HG03159 (cell line): ENCODE measurements around the gene CLSTN2.

Experiments
- ATAC-seq: cut with Tn5 transposase; IDR thresholded peaks from one replicate; pipeline ENCODE4 v1.9.1; 2021; ENCODE audit warnings: mild to moderate bottlenecking, moderate library complexity; ENCODE audit not compliant: unreplicated experiment

The CLSTN2 gene

GRCh38 chr3:140319739-140320138 is 384.8 kb downstream of the CLSTN2 start:
- ATAC-seq, result no peak

DNA sequence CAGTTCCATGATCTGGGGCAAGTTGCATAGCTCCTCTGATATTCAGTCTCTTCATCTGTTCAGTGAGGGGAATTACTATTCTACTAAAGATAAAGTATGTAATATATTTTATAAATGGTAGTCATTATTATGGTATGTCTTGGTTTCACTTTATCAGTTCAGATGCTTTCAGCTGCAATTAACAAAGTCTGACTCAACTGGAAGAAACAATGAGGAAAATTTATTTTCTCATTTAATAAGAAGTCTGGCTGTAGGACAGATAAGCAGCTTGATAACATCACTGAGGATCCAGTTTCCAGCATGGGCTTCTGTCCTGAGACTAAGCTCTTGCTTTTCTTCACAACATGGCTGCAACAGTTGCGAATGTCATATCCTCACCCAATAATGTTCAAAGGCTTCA is 388.6 kb downstream of the CLSTN2 start:
- ATAC-seq, result no peak

DNA sequence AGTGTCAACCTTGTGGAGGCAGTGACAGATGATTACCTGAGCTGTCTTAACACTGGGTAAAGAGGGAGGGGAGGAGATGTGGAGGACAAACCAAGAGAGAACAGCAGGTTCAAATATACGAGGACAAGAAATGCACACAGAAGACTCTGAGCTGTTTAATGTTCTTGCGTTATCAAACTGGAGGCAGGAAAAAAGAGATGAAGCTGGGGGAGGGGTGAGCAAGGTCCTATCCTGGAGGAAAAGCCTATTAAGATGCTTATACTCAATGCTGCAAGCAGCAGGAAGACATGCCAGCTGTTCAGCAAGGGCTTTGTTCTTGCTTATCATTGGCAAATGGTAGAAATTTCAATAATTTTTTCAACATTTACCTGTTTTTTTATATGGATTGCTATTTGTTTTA is 397.1 kb downstream of the CLSTN2 start:
- ATAC-seq, result no peak

GRCh38 chr3:140334132-140334929 is 399.3 kb downstream of the CLSTN2 start:
- no peak for ATAC-seq

- no peak for ATAC-seq
These were observed 401.5 kb downstream of the CLSTN2 start for GRCh38 chr3:140336465-140336864.

DNA sequence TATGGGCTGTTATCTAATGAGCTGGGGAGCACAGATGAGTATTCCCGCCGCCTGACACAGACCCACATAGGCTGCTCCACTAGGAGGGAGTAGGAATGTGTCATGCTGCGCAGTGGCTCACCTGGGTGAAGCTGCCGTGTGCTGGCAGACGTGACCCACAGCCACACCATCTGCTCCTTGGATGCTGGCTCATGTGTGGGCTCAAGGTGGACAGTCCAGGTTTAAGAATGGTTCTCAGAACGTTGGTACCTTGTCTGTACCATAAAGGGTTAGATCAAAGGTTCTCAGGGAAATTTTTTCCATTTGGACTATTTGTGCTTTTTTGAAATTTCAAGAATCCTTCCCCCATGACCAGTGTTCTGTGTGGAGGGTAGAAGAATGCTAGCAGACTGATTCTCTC is 403.9 kb downstream of the CLSTN2 start:
- no peak for ATAC-seq

DNA sequence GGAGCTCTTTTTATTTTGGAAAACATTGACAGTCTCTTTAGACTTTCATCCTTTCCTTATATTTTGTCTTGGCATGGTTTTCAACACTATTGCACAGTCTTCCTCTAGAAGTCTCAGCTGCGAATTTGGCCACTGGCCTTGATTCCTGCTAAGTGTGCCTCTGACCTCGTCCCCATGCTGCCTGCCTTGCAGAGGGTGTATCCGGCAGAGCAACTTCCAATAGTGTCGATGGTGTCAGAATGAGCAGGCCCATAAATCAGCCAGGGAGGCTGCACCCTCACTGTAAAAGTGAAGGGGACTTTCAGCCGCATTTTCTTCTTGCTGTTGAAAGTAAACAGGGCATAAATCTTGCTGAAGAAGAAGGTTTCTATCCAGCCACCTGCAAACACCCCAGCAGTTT is 406.2 kb downstream of the CLSTN2 start:
- ATAC-seq, result no peak

DNA sequence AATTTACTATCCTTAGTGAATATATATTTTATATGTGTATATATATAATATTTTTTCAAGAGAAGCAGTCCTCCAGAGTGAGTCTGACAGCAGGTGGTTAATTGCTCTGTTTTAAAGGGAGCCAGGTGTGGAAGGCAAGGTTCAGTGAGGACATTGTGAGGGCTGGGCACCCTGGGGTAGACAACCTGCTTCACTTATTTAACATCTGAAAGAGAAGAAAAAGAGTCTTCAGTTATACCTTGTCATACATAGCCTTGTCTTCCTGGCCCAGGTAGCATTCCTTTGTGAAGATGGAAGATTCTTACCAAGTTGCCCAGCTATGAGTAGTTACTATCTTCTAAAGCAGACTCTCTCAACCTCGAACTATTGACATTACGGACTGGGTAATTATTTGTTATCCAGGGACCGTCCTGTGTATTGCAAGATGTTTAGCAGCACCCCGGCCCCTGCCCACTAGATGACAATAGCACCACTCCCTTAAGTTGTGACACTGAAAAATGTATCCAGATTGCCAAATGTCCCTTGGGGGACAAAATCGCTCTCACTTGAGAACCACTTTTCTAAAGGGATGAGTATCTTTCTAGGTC is 406.9 kb downstream of the CLSTN2 start:
- no peak for ATAC-seq

- ATAC-seq, result no peak
These were observed 407.7 kb downstream of the CLSTN2 start for GRCh38 chr3:140342668-140343067.

- ATAC-seq, result no peak
These were observed 408.5 kb downstream of the CLSTN2 start for GRCh38 chr3:140343211-140344081.

GRCh38 chr3:140344082-140344454 is 409.1 kb downstream of the CLSTN2 start:
- no peak for ATAC-seq

DNA sequence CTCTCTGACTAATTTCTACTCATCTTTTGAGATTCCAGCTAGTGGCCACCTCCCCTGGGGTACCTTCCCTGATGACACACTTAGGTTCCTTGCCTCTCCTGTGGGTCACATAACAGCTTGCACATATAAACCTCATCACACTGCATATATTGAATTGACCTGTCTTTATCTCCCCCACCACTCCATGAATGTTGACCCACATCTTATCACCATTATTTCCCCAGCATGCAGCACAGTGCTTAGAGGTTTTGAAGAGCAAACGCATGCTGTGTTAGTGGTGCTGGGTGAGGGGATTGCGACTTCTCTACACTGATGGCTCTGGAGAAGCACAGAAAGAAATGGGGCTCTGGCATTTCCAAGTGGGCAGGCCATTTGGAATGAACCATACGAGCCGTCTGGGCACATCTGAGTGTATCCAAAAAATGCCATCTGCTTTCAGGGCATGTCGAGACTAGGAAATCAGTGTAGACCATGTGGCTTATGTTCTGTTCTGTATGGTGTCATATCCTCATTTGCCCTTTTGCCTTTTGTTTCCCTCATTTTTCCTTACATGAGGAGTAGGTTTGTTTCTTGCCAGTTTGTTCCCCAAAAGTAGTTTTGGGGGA is 409.7 kb downstream of the CLSTN2 start:
- ATAC-seq, result no peak

DNA sequence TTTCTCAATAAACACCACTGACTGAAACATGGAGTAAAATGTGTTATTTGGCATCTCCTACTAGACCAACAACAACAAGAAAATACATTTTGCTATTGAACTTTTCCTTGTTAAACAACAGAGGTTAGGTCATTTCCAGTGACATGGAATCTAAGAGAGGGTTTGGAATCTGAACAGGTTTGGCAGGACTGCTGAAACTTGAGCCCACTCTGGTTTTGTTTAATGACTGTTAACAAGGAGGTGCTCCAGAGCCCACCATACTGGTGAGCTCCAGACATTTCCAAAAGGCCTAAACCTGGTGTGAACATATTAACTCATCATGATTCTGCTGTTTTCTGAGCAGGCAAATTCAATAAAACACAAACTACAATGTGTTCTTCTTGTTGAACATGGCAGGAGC is 412.2 kb downstream of the CLSTN2 start:
- ATAC-seq, result no peak

- no peak for ATAC-seq
These were observed 415.0 kb downstream of the CLSTN2 start for GRCh38 chr3:140349938-140350337.

DNA sequence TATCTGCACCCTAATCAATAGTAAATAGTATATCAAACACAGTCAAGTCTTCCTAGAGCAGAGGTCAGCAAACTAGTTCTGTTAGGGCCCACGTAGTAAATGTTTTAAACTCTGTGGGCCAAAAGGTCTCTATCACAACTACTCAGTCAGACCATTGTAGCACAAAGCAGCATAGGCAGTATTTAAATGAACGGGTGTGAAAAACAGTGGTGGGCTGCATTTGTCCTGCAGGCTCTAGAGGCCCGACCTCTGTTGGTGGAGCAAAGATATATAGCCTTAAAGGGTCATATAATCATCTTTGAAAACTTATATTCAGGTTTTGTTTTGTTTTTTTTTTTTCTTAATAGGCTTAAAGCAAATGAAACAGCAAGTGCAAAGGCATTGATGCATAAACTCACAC is 416.5 kb downstream of the CLSTN2 start:
- no peak for ATAC-seq

DNA sequence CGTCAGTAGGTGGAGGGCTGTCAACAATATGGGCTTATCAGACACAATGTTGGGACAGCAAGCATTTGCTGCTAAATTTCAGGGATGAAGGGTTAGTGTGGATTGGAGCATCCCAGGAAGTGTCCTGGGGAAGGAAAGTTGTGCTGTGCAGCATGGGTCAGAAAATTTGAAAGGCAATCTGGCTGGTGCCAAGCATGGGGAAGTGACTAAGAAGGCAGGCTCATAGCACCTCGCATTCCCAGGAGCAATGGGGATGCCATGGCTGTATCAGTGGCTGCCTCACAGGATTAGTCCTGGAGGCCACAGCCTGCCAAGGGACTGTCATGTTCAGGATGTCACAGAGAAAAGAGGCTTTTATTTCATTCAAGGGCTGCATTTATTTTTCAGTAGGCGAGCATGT is 420.5 kb downstream of the CLSTN2 start:
- ATAC-seq, result no peak

DNA sequence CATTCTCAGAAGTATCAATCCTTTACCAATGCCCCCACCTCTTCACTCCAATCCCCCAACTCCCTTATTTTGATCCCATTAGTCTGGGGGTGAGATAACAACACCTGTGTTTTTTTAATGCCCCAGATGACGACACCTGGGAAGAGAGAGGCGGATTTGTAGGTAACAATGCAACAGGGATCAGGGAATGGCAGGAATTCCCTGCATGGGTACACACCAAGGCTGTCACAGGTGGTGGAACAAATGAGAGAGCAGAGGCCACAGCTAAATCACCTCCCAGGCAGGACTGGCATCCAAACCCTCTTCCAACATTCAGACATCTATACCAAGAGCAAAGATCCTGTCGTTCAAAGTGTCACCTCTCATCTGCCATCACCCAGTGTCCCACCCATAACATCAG is 423.7 kb downstream of the CLSTN2 start:
- ATAC-seq, result no peak

DNA sequence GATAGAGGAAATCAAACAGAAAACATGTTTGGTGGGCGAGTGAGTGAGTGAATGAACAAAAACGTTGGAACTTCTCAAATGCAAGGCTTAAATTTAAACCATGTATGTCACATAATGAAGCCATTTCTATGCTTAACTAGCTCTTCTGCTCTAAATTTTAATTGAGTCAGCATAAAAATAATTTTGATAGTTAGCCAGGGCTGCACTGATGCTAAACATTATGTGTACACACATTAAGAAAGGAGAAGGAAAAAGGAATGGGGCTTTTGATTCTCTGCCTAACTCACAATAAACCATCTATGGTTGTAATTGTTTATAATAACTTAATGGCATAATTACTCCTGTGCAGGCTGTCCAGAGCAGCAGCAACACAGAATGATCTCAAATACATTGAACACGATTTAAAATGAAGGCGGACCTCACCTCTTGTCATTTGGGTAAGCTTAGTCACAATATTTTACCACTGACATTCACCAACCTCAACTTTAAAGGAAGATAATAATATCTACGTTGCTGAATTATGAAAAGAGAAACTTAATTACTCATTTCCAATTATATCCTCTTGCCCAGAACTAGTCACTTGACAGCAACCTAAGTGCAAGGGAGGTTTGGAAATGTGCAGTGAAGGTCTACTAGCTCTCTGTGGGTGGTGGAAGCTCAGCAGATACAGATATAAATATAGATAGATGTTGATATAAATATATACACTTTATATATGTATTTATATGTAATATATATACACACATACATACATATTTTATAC is 424.4 kb downstream of the CLSTN2 start:
- no peak for ATAC-seq

DNA sequence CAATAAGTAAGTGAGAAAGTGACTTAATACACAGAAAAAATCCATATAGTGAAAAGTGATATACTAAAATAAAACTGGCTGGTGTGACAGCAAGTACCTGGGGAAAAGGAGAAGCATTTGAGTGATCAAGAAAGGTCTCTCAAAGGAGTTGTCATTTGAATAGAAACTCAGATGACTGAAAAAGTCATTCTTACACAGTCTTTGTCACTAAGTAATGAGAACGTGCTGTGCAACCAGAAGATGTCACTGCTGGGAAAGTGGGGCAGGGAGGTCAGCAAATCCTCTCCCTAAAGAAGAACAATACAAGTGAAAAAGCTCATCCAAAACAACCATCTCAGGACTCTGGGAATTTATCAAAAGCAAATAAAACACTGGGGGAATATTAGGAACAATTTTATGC is 425.3 kb downstream of the CLSTN2 start:
- no peak for ATAC-seq

DNA sequence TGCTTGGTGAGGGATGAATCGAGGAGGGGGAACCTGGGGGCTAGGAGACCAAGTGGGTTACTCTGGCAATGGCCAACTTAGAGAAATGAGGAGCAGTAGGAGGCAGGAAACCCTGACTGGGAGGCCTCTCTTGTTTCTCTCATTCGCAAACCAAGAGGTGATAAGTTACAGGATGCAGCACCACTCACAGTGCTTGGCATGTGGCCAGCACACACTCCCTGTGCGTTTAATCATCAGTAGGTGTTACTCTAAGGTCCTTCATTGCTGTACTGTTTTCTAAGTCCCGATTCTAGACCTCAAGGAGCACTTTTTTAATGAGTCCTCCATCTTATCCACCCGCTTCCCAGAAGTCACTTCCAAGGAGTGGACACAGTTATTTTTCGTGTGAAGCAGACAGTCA is 428.8 kb downstream of the CLSTN2 start:
- ATAC-seq, result no peak
